Skeletal muscle cell (primary cell): Measurements from ENCODE around the gene LRRC27.

Experiments used
- DNase-seq: peaks from one replicate; pipeline ENCODE4 v3.0.0-alpha.2; 2010; ENCODE audit warnings: low read depth
- H3K4me3 ChIP-seq: 2 replicates; pipeline ENCODE4 v1.5.1; 2011; ENCODE audit warnings: low read depth, mild to moderate bottlenecking, control low read depth, low read length, moderate library complexity

Gene LRRC27

GRCh38 chr10:132394936-132395703, 63.1 kb downstream of the LRRC27 start:
- no peak overlapping the region for H3K4me3 ChIP-seq

GRCh38 chr10:132395704-132396493, 63.9 kb downstream of the LRRC27 start:
- DNase-seq = no peak
- peak overlapping the region; percentile 41 for H3K4me3 ChIP-seq

More at GRCh38 chr10:132394936-132395703, 63.1 kb downstream of the LRRC27 start:
- DNase-seq = no peak

GRCh38 chr10:132396494-132397035, 64.6 kb downstream of the LRRC27 start:
- no peak for DNase-seq
- peak overlapping the region; percentile 41 for H3K4me3 ChIP-seq

- H3K4me3 ChIP-seq = peak within 1 kb of the TSS; percentile 62
- DNase-seq = no peak
Observed at GRCh38 chr10:132397036-132397541, 65.1 kb downstream of the LRRC27 start, which contains the start of gene PWWP2B. Gene PWWP2B (plus strand): TSS chr10:132397200. CDS start chr10:132397227, 27 bp downstream.

GRCh38 chr10:132397671-132398565, 65.9 kb downstream of the LRRC27 start:
- H3K4me3 ChIP-seq = peak overlapping the region; percentile 62
- DNase-seq = no peak

- H3K4me3 ChIP-seq = peak overlapping the region; percentile 62
- DNase-seq = no peak
Observed at GRCh38 chr10:132398566-132398991, 66.6 kb downstream of the LRRC27 start.

GRCh38 chr10:132399117-132400035, 67.4 kb downstream of the LRRC27 start:
- H3K4me3 ChIP-seq = no peak overlapping the region
- no peak for DNase-seq

GRCh38 chr10:132400041-132400546, 68.1 kb downstream of the LRRC27 start:
- no peak overlapping the region for H3K4me3 ChIP-seq
- DNase-seq = no peak

- no peak for DNase-seq
- H3K4me3 ChIP-seq = no peak overlapping the region
Observed at GRCh38 chr10:132400547-132401151, 68.7 kb downstream of the LRRC27 start.

- DNase-seq = no peak
- no peak overlapping the region for H3K4me3 ChIP-seq
Observed at GRCh38 chr10:132401401-132402118, 69.6 kb downstream of the LRRC27 start.

GRCh38 chr10:132402781-132403241, 70.8 kb downstream of the LRRC27 start:
- no peak overlapping the region for H3K4me3 ChIP-seq
- DNase-seq = no peak

- DNase-seq = no peak
- H3K4me3 ChIP-seq = no peak overlapping the region
Observed at GRCh38 chr10:132403511-132404168, 71.6 kb downstream of the LRRC27 start.

- no peak overlapping the region for H3K4me3 ChIP-seq
- no peak for DNase-seq
Observed at GRCh38 chr10:132404169-132404880, 72.3 kb downstream of the LRRC27 start.

- no peak overlapping the region for H3K4me3 ChIP-seq
- DNase-seq = no peak
Observed at GRCh38 chr10:132404911-132405462, 73.0 kb downstream of the LRRC27 start.

GRCh38 chr10:132405463-132405991, 73.5 kb downstream of the LRRC27 start:
- no peak for DNase-seq
- no peak overlapping the region for H3K4me3 ChIP-seq
